A673 (cell line): Measurements from ENCODE around the gene SLC8A2. TPM values are rescaled to one million over a fixed set of nuclear protein-coding genes. Genes with fewer than 3 reads are reported as not detected.
A peak's percentile ranks its signal among the peaks of the same experiment; 100 is the strongest.

ENCODE experiments used
- BruUV-seq: library from RNA; stranded (reverse); fragments of 400-500 nt; replicated peaks from 2 replicates; lab custom pipeline; 2021; lab: Mats Ljungman, UMichigan
- CTCF ChIA-PET: fragments of 300-600 bp; sonication (Branson Sonifier 250); formaldehyde crosslinking; loops from one replicate; lab custom pipeline; 2022; ENCODE audit warnings: antibody characterized with exemption; lab: Charles Lee
- POLR2A ChIA-PET: fragments of 300-600 bp; sonication (Branson Sonifier 250); formaldehyde crosslinking; loops from one replicate; lab custom pipeline; 2022; ENCODE audit warnings: antibody characterized with exemption; ENCODE audit not compliant: low non-redundant PET; lab: Charles Lee
- DNase-seq: peaks from one replicate; pipeline ENCODE4 v3.0.0-alpha.2; 2015; ENCODE audit warnings: low spot score
- H3K27ac ChIP-seq: fragments of 200-600 bp; sonication (generic); 2 replicates; pipeline ENCODE4 v1.5.1; 2016; ENCODE audit warnings: mixed run types, low read depth, mild to moderate bottlenecking, mixed read lengths, antibody characterized with exemption, low read length; ENCODE audit not compliant: poor library complexity, severe bottlenecking
- H3K27me3 ChIP-seq: fragments of 200-600 bp; sonication (generic); replicated peaks from 2 replicates; pipeline ENCODE4 v1.6.1; 2017; ENCODE audit warnings: mixed run types, low read depth, mild to moderate bottlenecking, mixed read lengths, antibody characterized with exemption, low read length; ENCODE audit not compliant: insufficient read depth, poor library complexity
- H3K36me3 ChIP-seq: fragments of 200-600 bp; sonication (generic); 2 replicates; pipeline ENCODE4 v1.6.1; 2016; ENCODE audit warnings: mixed run types, mild to moderate bottlenecking, mixed read lengths, antibody characterized with exemption, low read length; ENCODE audit not compliant: insufficient read depth, poor library complexity, severe bottlenecking
- H3K4me1 ChIP-seq: fragments of 200-600 bp; sonication (generic); 2 replicates; pipeline ENCODE4 v1.6.1; 2017; ENCODE audit warnings: mixed run types, mild to moderate bottlenecking, mixed read lengths, antibody characterized with exemption, low read length; ENCODE audit not compliant: insufficient read depth, poor library complexity, severe bottlenecking
- H3K4me3 ChIP-seq: fragments of 200-600 bp; sonication (generic); 2 replicates; pipeline ENCODE4 v1.5.1; 2016; ENCODE audit warnings: low read depth, mixed run types, mild to moderate bottlenecking, mixed read lengths, low read length; ENCODE audit not compliant: poor library complexity, severe bottlenecking
- H3K9me3 ChIP-seq: fragments of 200-600 bp; sonication (generic); 2 replicates; pipeline ENCODE4 v1.6.1; 2016; ENCODE audit warnings: mixed run types, low read depth, mild to moderate bottlenecking, mixed read lengths, antibody characterized with exemption, low read length; ENCODE audit not compliant: poor library complexity, severe bottlenecking
- CTCF ChIP-seq: fragments of 300-800, 200-600 bp; sonication (generic); conservative IDR thresholded peaks from 2 replicates; pipeline ENCODE4 v1.5.1; 2017; ENCODE audit warnings: low read depth, mild to moderate bottlenecking, antibody characterized with exemption, low read length, moderate library complexity, mixed read lengths
- EZH2 ChIP-seq: fragments of 200-600 bp; sonication (generic); IDR thresholded peaks from 2 replicates; pipeline ENCODE4 v1.6.1; 2017; ENCODE audit warnings: borderline replicate concordance, low read depth, mild to moderate bottlenecking, mixed read lengths, antibody characterized with exemption, low read length; ENCODE audit not compliant: poor library complexity, severe bottlenecking
- intact Hi-C: fragments of 100-400 bp; cut with micrococcal nuclease; formaldehyde crosslinking; loops from one replicate; pipeline ENCODE4 v1.10.0; 2022; ENCODE audit not compliant: unreplicated experiment
- total RNA-seq: library from RNA; stranded (reverse); gene quantifications from 2 replicates; pipeline ENCODE4 v1.2.3, GENCODE V29; 2021

Gene SLC8A2
- total RNA-seq, 1 experiment from 2014 or later = 3.2 TPM

GRCh38 chr19:47433121-47433520 lies 38.6 kb downstream of the SLC8A2 start:
- POLR2A ChIA-PET = no interaction called here
- H3K4me3 ChIP-seq = no peak overlapping the region
- H3K4me1 ChIP-seq = peaks cover 11% of the 10 kb centered on the region
- CTCF ChIA-PET = interaction anchor here (0.6 kb wide), 1 partner anchor 51 kb away, joined by 3 read pairs; the partner anchor contains the start of gene KPTN
- intact Hi-C loops = no loop called here
- peak; percentile 49 for DNase-seq
- H3K27me3 ChIP-seq = no peaks in the 10 kb centered on the region
- no TSS peak for BruUV-seq
- TF ChIP-seq CTCF (no peak), EZH2 (no peak)
- H3K27ac ChIP-seq = no peak overlapping the region
- no peaks in the 10 kb centered on the region for H3K36me3 ChIP-seq
- H3K9me3 ChIP-seq = no peaks in the 10 kb centered on the region

GRCh38 chr19:47432499-47432898 lies 39.2 kb downstream of the SLC8A2 start:
- no peaks in the 10 kb centered on the region for H3K27me3 ChIP-seq
- no TSS peak for BruUV-seq
- CTCF ChIA-PET = no interaction called here
- POLR2A ChIA-PET = no interaction called here
- intact Hi-C loops = no loop called here
- no peak for DNase-seq
- H3K9me3 ChIP-seq = no peaks in the 10 kb centered on the region
- H3K4me1 ChIP-seq = peaks cover 15% of the 10 kb centered on the region
- H3K4me3 ChIP-seq = no peak overlapping the region
- H3K27ac ChIP-seq = no peak overlapping the region
- H3K36me3 ChIP-seq = no peaks in the 10 kb centered on the region
- TF ChIP-seq CTCF (no peak), EZH2 (no peak)

- intact Hi-C loops = no loop called here
- TF ChIP-seq EZH2 (no peak), CTCF (no peak)
- H3K27me3 ChIP-seq = no peaks in the 10 kb centered on the region
- no TSS peak for BruUV-seq
- no peaks in the 10 kb centered on the region for H3K9me3 ChIP-seq
- ChIA-PET POLR2A (no interaction called here), CTCF (no interaction called here)
- no peaks in the 10 kb centered on the region for H3K36me3 ChIP-seq
- H3K27ac ChIP-seq = no peak overlapping the region
- peaks cover 17% of the 10 kb centered on the region for H3K4me1 ChIP-seq
- no peak for DNase-seq
- no peak overlapping the region for H3K4me3 ChIP-seq
Observed at GRCh38 chr19:47432091-47432490, 39.6 kb downstream of the SLC8A2 start.
